Thyroid gland (tissue), 4 donors: ENCODE data around the gene SH2D1B.

Experiments used
- CTCF ChIP-seq, 6 experiments: fragments of 200-600 bp in 3 of 6; fragments of 450-650 bp in 3 of 6; sonication (generic) in 3 of 6; IDR thresholded peaks; one replicate each; pipeline ENCODE4 v1.5.1; 2016 to 2019; ENCODE audit warnings: antibody characterized with exemption in 6 of 6, mild to moderate bottlenecking in 2 of 6, inconsistent platforms in 1 of 6, moderate library complexity in 1 of 6
- POLR2A ChIP-seq, 2 donors: fragments of 450-650 bp; IDR thresholded peaks; one replicate each; pipeline ENCODE4 v1.6.1; 2017; ENCODE audit warnings: antibody characterized with exemption in 2 of 2, mild to moderate bottlenecking in 2 of 2, moderate library complexity in 1 of 2

DNA sequence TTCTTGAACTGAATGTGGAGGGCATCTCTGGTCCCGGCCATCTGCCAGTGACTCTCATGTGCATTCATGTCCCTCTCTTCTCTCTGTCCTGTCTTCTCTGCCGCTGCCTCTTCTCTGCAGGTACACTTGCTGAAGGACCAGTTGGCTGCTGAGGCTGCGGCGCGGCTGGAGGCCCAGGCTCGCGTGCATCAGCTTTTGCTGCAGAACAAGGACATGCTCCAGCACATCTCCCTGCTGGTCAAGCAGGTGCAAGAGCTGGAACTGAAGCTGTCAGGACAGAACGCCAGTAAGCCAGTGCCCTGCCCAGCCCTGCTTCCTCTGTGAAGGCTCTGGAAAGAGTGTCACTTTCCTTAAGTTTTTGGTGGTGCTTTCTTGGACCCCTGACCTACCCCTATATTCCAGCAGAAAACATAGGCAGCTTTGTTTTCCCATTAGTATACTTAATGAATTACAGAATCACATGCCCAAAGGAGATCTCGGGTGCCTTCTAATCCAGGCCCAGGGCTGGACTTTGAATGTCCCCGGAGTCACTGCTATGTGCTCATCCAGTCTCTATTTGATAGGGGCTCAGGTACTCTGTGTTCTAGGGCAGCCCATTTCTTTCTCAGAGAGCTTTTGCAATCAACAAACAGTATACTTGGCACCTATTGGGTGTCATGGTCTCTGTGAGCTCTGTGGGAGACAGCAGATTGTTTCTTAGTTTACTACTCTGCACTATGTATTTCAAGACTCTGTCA, 46.5 kb downstream of the SH2D1B start:
- TF ChIP-seq POLR2A (IDR thresholded peaks at IDR 0.05), result no peak
- no peak for TF ChIP-seq CTCF (IDR thresholded peaks at IDR 0.05)
